NCI-H2196 (cell line): Measurements from ENCODE around the gene GIMAP1.

Experiments used
- DNase-seq: peaks from one replicate; lab custom pipeline; 2025; ENCODE audit not compliant: unreplicated experiment; lab: John Stamatoyannopoulos, UW

The GIMAP1 gene

DNA sequence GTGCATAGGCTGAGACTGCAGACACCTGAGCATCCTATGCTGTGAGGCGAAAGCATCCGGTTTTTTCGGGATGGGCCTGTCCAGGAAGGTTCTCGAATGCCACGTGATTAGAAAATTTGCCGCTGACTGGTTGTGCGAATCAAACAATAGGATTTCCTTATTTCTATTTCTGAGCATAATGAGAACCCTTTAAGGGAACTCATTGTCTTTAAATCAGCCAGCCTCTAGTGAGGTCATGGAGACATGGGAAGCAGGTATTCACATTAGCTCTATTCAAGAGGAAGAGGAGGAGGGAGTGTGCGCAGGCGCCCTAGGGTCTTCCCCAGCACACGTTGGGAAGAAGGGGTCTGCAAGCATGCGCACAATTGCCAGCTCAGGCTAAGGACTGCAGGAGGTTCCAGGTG lies 5.6 kb downstream of the GIMAP1 start:
- no peak for DNase-seq

DNA sequence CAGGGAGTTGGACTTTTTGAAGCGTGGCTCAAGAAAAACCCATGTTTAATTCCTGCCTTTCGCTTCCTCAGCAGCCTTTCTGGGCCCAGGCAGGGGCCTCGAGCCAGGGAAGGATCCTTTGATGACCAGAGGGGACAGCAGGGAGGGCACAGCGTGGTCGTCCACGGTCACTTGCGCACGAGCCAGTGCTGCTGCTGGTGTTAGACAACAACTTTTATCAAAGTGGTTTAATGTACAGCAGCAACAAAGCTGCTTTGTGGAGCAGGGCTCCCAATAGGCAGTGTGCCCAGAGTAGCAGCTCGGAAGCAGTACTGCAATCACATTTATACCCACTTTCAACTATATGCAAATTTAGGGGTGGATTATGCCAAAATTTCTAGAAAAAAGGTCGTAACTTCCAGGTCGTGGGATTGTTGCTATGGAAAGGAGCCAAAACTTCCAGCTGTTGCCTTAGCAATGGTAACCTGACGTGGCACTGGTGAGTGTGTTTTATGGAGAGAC lies 6.1 kb downstream of the GIMAP1 start:
- no peak for DNase-seq

DNA sequence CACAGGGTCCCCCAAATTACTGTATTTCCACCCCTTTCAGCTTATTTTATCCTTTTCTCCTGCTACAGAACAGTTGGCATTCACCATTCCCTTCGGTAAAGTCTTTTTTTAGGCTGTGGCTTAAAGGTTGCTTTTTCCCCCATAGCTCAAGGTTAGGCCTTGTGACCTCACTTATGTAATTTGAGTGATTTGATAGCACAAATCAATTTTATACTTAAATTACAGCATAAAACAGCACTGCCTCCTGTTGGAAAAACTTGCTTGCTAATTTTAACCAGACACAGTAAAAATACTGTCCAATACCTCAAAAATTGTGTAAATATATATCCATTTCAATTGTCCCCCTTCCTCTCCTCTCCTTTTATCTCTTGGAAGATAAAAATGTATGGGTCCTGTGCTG lies 7.1 kb downstream of the GIMAP1 start:
- no peak for DNase-seq

DNA sequence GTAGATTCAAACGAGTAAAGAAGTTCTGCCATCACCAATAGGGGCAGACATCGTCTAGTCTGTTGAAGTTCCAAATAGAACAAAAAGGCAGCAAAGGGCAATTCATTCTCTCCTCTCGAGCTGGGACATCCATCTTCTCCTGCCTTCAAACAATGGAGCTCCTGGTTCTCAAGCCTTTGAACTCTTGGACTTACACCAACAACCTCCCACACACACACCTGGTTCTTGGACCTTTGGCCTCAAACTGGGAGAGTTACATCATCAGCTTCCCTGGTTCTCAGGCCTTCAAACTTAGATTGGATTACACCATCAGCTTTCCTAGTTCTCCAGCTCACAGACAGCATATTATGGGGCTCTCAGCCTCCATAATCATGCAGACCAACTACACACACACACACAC lies 11.0 kb downstream of the GIMAP1 start:
- no peak for DNase-seq

DNA sequence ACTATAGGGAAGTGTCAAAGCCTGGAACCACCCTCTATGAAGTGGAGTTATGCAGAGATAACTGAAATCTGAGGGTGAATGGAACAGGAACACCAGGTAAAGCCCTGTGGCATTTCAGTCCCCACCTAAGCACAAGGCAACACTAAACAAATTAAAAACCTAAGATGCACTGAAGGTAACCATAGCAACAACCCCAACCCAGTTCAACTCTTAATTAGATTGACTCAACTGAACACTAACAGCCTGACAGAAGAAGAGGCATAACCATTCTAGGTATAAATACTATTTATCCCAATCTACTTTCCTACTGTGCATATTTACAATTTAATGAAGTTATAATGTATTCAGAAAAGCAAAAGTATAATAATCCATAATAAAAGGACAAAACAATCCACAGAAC lies 11.6 kb downstream of the GIMAP1 start:
- no peak for DNase-seq

DNA sequence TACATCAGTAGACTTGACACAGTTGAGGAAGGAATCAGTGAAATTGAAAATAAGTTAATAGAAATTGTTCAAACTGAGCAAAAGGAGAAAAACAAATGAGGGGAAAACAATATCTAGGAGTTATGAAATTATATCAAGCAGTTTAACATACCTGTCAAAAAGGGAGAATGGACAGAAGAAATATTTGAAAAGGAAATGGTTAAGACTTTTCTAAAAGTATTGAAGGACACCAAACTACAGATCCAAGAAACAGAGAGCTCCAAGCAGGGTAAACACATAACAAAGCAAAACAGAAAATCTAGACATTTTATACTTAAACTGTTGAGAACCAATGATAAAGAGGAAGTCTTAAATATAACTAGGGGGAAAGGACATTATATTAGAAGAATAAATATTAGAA lies 12.2 kb downstream of the GIMAP1 start:
- no peak for DNase-seq

DNA sequence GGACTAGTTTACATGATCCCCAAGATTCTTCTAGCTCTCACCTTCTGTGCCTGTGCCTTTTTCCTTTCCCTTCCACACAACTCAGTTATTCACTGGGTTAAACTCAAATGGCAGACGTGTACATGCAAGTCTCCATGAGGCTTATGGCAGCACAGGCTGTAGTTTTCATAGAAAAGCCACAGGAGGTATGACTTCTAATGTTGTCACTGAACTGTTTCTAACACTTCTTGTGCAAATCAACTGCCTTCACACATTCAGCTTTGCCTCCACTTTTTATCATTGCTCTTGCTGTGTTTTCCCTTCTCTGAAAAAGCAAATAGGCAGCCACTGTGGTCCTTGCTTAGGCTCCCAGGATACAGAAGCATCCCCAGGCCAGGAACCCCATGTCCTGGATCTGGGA lies 15.5 kb downstream of the GIMAP1 start:
- DNase-seq = no peak

DNA sequence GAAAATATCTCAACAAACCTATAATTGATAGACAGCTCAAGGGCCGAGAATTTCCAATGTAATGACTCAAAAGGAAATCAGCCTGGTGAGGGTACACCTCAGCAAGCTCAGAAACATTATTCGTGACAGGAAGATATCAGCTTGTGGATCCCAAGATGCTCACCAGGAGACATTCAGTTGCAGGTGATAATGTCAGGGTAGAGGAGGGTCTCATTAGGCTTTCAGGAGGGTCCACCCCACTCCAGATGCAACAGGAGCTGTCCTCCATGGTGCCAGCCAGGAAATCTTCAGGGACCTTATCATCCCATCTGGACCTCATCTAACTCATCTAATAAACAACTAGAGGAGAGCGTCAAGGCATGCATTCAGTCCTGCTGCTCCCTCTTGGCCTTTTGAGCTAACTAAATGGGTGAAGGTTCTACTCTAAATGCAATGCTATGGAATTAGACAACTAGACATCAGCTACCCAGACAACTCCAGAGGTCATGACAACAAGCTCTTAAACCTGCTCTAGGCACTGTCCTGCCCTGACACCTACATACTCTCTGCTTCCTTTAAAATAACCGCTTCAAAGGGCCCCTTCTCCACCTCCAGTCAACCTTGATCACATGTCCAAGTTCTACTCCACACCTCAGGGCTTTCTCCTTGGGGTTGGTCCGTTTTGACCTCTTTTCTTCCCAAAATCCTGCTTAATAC lies 16.5 kb downstream of the GIMAP1 start:
- no peak for DNase-seq

DNA sequence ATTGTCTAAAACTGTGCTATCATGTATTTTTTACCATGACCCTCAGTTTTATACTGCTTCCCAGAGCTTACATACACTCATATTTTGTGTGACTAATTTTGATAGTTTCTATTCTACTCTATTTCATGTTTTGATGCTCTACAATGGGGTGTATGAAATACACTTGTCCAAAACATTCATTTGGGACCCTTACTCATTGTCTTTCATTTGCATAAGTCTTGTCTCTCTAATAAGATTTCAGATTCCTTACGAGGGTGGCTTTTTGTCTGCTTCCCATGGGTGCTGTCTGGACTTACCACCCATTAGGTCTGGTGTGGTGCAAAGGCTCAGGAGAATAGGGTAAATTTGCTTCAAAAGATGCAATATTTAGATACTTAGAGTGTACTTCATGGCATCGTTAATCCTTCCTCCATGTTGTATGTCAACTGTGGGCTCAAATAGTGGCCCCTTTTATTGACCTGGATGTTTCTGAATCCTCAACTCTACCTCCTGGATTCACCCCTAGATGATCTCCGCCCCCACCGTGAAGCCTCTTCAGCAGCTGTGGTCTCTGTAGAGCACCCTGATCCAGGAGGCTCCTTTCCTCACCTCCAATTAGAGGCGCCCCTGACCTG lies 17.2 kb downstream of the GIMAP1 start:
- no peak for DNase-seq

DNA sequence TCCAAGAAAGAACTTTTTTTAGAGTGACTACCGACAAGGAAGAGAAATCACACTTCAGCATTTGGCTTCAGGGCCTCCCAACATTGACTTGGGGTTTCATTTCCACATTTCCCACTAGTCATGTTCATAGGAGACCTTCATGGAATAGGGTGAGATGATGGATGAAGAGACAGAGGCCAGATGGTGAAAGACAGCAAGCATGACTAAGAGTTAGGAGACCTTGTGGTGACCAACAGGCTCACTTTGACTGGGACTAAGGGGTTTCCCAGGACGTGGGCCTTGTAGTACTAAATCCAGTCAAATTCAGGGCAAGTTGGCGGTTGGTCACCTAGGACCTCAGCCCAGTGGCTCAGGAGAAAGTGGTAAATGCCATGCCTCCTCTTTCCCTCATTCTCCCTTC lies 17.8 kb downstream of the GIMAP1 start:
- DNase-seq = no peak

DNA sequence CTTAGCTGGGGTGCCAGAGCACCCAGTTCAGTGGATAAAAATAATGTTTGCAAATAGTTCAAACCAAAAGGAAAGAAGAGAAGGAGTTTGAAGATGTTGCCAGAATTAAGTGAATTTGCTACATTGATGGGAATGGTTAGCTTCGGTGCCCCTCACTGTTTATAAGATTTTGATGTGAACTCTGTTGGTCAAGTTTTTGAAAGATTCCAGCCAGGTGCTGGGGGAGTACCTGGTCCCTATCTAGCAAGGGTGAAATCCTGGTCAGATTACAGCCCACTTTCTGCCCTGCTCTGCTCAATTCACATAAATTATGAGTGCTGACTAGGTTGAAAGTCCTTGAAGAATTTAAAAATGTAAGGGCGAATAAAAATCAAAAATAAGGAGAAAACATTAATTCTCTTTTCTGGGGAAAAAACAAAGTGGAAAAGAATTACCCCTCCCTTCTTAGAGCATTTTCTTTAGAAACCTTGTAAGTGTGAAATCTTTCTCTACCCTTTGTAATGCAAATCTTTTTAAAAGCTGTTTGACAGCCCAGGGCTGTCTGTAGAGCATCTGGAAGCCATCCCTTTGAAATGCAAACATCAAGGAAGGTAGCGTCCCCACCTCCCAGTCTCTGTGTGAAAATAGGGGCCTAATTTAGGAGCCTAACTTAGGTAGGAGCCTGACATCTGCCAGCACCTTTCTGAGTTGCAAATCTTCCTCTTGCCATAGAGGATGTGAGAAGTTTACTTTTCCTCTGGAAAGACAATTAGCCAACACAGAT lies 19.4 kb downstream of the GIMAP1 start:
- no peak for DNase-seq

DNA sequence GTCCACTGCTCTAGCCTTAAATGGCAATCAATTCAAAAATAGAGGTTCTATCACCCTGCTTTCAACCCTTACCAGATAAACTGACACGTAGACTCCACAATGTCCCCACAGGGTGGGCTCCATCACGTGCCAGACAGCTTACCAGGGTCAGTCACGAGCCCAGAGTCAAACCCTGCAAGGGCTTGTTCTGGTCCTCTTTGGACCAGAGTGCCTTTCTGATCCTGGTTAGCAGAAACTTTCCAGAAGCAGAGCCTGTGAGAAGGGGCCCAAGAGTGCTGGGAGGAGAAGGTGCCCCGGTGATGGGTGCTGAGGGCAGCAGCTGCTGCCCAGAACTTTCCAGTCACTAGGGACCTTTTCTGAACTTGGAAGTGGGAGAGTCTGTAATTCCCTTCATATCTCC lies 20.5 kb downstream of the GIMAP1 start:
- DNase-seq = no peak

DNA sequence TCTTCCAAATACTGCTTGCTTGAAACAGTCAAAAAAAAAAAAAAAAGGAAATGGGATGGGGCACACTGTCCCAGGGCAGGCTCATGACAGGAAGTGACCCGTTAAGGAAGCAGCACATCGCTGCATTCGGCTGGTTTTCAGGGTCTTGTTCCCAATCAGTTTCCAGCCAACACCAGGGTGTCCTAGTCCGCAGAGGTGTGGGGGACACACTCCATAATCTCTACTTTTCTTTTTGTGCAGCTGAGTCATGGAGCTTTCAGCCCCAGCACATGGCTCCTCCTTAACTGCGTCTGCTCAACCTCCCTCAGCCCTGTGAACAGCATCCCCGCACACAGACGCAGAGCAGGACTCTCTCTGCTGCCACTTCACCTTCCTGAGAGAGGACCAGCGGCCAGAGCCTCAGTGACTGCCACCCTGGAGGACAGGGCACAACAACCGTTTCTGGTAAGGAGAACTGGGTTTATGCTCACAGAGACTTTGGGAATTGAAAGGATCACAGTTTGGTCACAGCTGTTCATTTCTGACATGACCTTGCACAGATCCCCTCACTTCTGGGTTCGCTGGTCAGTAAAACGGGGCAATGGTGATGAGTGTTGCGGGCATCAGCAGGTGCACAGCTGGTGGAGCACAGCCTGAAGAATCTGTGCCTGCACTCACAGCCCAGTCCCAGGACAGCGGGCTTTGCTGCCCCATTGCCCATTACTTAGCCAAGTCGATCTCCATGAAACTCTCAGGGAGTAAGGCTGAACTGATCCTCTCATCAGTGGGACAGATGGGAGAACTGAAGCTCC lies 21.0 kb downstream of the GIMAP1 start, which contains the start of gene GIMAP5:
TSS of gene GIMAP5 (plus strand) at position 154 of the 791 bp plus-strand sequence. CDS start 3,467 bp downstream, outside the sequence.
- no peak for DNase-seq

DNA sequence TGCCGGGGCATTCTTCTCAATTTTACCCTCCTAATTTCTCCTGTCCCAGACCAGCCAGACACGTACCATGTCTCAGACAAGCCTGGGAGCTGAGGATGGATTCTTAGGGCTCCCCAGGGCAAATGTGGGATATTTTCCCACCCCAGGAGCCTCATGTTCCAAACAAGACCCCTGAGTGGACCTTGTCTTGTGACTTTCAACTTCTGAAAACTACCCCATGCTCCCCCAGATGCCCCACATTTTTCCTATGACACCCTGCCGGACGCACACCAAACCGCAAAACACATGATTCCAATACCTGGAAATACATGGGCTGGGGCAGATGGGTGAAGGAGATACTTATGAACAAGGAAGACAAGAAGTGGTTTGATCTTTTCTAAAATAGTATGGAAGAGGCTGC lies 21.7 kb downstream of the GIMAP1 start:
- no peak for DNase-seq

DNA sequence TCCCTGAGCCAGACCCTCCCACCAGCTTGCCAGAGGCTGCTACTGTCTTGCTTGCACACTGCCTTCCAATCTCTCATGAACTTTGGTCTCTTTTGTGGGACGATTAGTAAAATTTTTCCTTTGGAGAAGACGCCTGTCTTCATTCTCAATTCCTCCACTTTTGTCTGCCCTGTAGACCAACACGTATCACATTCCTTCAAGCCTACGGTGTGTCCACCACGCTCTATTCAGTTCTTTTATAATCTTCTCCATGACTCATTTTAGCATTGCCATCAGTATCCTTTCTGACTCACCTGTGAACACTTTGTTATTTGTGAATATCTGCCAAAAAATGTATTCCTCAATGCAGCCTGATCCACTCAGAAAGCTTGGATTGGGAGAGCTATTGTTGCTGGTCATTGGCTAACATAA lies 22.2 kb downstream of the GIMAP1 start:
- DNase-seq = no peak

DNA sequence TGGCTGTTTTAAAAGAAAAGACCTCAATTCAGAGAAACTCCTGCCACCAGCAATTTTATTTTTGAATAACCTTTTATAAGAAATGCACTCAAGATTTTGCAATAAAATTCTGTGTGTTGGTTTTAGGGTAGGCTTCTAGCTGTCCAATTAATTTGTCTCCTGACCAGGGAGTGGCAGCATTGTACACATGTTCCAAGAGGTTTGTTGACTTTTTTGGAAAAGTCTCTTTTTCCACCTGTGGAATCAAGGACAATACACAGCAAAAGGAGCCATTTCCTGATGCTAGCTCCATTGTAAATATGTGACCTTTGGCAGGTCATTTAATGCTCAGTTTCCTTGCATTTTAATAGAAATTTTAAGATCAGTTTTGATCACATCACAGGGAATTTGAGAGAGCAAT lies 22.6 kb downstream of the GIMAP1 start:
- no peak for DNase-seq

DNA sequence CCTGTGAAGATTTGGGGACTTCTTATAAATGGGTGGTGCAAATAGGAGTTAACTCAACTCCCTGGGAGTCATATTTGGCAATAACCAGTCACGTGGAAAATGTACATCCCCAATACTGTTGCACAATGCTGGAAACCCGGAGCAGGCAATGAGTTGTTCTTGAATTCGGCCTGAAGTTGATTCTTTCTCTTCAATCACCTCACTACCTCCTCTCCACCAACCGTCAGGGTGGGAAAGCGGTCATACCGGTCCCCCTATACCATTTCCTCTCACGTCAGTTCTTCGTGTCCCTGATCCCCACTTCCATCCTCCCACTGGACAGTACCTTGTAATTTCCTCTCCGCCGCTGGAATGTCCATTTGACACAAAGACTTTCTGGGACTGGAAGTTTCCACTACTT lies 23.6 kb downstream of the GIMAP1 start:
- DNase-seq = no peak

DNA sequence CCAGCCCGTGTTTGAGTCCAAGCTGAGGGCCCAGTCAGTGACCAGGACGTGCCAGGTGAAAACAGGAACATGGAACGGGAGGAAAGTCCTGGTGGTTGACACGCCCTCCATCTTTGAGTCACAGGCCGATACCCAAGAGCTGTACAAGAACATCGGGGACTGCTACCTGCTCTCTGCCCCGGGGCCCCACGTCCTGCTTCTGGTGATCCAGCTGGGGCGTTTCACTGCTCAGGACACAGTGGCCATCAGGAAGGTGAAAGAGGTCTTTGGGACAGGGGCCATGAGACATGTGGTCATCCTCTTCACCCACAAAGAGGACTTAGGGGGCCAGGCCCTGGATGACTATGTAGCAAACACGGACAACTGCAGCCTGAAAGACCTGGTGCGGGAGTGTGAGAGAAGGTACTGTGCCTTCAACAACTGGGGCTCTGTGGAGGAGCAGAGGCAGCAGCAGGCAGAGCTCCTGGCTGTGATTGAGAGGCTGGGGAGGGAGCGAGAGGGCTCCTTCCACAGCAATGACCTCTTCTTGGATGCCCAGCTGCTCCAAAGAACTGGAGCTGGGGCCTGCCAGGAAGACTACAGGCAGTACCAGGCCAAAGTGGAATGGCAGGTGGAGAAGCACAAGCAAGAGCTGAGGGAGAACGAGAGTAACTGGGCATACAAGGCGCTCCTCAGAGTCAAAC lies 26.0 kb downstream of the GIMAP1 start:
- no peak for DNase-seq

DNA sequence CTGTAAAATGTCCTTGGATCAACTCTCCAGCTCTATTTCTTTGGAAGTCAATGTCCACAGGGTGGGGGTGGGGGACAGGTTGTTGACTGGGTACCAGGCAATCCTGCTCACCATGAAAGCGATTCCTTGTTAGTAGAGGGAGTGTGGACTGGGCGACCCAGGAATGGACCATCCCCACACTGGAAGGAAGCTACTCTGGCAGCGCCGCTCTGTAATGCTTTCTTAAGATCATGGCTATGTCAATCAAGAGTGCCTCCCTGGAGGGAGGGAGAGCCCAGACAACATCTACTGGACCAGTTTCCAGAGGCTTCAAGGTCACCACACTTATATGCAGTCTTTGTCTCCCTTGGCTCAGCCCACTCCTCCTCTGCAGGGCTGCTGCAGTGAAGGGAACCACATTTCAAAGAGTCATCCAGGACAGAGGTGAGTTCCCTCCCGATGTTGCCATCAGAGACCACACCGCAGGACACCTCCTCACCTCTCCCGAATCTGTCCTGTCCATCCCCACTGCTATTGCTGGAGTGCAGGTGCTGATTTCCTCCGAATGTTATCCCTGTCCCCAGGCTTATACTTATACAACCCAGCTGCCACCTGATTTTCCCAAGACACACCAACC lies 27.7 kb downstream of the GIMAP1 start:
- no peak for DNase-seq

DNA sequence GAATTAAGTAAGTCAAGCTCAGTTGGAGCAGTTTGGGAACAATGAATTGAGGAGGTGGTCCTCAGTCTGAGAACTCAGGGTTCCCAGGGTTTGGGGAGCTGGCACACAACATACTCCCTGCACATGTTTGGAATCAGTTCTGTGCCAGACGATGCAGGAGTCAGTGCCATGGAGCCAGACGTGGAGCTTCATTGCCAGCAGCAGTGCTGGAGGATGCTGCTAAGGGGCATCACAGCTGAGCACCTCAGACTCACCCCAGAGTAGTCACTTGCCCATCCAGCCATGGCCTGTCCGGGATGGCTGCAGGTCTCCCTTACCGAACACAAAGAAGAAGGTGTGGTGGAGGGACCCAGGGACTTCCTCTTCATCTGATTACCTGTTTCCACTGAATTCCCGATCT lies 28.7 kb downstream of the GIMAP1 start:
- no peak for DNase-seq
